Mesenteric fat pad (tissue), 1 donor: ENCODE results near the gene GAS6. TPM values are rescaled to one million over a fixed set of nuclear protein-coding genes. Genes with fewer than 3 reads are reported as not detected.

Experiments used
- DNase-seq: peaks from one replicate; pipeline ENCODE4 v3.0.0-alpha.2; 2020; ENCODE audit warnings: low spot score
- total RNA-seq: library from RNA; stranded (reverse); fragmentation: NEBNext Ultra II Directional; extraction: Animal tissue kit (Norgen Biotek cat#: 25700); gene quantifications from one replicate; pipeline ENCODE4 v1.2.1, GENCODE V29; 2021
- donor health status: DM: yes; HTN: yes; CAD: no.

The GAS6 gene
- total RNA-seq, 1 donor from 2014 or later = 88.6 TPM

DNA sequence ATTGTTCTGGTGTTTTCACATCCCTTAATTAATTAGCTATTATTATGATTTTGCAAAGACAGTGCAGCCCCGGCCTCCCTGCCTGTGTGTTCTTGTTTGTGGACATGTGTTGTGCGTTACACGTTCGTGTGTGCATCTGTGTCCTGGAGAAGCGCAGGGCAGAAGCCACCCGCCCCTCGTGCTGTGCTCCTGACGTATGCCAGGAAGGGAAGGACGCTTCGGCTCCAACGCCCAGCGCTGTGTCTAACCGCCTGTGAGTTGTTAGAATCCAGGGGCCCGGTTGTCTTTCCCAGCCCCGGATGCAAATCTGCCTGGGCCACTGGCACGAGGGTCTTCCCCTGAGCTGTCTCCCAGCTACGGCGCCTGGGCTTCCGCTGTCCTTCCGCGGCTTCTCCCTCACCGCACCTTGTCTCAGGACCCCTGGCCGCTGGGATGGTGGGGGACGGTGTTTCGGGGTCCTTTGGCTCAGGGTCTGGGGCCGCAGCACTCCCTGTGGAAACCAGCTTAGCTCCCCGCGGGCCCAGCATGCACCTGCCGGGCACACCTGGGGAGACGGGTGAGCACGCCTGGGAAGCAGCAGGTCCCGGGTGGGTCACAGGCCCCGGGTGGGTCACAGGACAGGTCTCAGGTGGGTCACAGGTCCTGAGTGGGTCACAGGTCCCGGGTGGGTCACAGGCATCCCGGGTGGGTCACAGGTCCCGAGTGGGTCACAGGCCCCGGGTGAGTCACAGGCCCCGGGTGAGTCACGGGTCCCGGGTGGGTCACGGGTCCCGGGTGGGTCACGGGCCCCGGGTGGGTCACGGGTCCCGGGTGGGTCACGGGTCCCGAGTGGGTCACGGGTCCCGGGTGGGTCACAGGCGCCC, 51.5 kb downstream of the GAS6 start:
- DNase-seq = no peak

DNA sequence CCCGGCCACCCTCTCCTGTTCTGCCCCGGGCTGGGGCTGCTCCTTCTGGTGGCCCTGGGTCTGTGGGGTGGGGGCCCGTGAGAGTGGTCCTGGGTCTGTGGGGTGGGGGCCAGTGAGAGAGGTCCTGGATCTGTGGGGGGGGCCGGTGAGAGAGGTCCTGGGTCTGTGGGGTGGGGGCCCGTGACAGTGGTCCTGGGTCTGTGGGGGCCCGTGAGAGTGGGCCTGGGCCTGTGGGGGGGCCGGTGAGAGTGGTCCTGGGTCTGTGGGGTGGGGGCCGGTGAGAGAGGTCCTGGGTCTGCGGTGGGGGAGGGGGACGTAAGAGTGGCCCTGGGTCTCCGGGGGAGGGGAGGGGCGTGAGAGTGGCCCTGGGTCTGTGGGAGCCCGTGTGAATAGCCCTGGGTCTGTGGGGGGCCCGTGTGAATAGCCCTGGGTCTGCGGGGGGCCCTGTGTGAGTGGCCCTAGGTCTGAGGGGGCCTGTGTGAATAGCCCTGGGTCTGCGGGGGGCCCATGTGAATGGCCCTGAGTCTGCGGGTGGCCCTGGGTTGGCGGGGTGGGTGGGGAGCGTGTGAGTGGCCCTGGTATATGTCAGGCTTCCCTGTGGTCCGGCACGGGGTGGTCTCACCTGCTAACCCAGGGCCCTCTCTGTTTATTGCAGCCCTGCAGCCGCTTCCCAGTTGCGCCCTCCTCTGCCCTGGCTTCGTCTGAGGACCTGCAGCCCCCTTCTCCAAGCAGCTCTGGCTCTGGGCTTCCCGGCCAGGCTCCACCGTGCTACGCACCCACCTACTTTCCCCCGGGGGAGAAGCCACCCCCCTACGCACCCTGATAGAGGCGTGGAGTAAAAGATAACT, 52.6 kb downstream of the GAS6 start:
- DNase-seq = no peak

DNA sequence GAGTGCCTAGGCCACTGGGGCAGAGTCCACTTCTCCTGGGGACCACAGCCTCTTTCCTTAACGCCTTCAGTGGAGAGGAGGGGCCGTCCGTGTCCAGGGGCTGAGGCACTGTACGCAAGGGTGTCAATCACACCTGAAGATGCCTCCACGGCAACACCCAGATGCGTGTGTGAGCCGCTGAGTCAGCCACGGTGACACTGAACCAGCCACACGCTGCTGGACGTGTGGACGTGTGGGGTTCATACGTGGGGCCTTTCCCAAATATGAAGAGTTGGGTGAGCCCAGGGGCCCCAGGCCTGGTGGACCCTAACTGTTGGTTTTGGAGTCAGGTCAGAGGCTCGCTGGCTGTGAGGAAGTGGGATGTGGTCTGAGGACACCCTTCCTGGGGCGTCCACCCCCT, 53.2 kb downstream of the GAS6 start:
- no peak for DNase-seq

DNA sequence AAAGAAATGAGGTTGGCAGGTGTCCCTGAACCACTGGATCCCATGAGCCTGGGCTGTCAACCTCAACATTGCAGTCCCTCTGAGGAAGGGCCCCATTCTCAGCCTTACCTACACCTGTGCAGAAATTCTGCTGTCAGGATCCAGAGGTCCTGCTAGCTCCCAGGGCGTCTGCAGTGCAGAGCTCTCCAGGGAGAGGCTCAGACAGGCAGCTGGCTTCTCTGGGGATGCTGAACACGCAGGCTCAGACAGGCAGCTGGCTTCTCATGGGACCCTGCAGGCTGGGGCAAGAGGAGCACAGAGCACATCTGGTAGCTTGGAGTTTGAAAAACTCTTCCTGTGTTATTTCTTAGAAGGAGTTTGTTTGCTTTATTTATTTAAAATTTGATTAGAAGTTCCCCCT, 53.9 kb downstream of the GAS6 start:
- DNase-seq = no peak

DNA sequence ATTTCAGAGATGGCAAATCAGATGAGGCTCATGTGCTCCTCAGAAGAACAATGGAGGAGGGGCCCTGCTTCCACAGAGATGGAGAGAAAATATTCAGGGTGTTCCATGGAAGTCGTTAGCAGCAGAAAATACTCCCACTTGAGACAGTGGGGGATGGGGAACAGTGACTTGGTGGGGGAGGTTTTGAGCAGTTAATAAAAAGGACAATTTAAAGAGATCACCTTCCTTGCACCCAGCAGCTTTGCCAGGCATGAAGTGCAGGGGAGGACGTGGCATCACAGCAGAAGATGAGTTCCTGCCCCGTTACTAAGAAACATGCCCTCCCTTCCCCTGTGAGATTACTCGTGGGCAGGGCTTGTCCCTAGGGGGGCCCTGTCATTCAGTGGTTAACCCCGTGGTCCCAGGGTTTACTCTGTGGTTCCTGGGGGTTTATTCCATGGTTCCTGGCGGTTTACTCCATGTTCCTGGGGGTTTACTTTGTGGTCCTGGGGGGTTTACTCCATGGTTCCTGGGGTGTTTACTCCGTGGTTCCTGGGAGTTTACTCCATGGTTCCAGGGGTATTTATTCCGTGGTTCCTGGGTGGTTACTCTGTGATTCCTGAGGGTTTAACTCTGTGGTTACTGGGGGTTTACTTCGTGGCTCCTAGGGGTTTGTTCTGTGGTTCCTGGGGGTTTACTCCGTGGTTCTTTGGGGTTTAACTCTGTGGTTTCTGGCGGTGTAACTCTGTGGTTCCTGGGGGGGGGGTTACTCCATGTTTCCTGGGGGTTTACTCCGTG, 55.6 kb downstream of the GAS6 start:
- DNase-seq = no peak

DNA sequence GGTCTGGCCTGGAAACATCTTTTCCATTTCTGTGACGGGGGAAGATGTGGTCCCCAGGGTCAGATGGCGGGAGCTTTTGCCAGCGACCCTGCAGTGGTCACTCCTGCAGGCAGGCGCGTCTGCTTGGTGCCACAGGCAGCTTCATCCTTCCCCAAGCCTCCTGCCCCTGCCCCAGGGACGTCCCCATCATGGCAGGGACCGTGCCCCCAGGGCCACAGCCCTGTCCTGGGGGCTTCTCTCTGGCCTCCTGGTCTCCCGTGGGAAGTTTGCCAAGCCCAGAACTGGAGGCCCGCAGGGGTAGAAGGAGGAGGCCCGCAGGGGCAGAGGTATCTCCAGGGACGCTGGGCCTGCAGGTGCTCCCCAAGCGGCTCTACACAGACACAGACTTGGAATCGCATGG, 57.4 kb downstream of the GAS6 start:
- no peak for DNase-seq

DNA sequence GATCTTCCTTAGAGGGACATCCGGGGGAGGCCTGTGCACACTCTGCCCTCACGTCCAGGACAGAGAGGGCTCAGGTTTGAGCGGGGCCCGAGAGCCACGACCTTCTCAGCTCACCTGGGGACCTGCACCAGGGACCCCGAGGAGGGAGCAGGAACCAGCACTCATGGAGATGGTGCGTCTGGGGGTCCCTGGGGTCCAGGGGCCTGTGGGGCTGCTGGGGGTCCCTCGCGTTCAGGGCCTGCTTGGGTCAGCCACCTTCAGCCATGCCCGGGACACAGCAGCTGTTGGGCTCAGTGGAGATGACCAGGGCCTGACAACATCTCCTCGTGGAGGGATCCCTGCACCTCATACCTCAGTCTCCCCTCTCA, 57.8 kb downstream of the GAS6 start:
- DNase-seq = no peak

DNA sequence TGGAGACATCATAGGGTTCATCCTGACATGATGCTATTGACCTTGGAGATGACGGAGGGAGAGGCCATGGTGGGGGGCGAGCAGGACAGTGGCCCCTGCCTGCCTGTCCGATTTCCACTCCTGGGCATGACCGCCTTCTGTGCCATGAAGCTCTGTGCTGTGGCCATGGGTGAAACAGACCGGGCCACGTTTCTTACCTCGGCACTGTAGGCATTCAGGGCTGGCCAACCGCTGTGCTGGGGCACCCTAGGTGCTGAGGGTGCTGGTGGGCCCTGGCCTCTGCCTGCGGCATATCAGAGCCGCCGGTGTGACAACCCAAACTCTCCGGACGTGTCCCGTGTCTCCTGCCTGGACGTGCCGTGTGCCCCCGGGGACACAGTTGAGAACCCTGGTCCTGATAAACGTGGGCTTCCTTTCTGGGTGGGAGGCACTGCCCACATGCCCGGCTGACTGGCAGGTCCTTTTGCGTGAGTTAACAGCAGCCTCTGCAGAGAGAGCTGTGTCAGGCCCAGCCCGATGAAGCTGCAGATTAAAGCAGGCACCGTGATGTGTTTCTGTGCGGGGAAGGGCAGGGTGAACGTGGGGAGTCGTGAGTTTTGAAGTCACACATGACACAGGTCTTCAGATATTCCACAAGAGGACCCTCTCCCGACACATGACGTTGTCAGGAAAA, 58.3 kb downstream of the GAS6 start:
- DNase-seq = no peak

DNA sequence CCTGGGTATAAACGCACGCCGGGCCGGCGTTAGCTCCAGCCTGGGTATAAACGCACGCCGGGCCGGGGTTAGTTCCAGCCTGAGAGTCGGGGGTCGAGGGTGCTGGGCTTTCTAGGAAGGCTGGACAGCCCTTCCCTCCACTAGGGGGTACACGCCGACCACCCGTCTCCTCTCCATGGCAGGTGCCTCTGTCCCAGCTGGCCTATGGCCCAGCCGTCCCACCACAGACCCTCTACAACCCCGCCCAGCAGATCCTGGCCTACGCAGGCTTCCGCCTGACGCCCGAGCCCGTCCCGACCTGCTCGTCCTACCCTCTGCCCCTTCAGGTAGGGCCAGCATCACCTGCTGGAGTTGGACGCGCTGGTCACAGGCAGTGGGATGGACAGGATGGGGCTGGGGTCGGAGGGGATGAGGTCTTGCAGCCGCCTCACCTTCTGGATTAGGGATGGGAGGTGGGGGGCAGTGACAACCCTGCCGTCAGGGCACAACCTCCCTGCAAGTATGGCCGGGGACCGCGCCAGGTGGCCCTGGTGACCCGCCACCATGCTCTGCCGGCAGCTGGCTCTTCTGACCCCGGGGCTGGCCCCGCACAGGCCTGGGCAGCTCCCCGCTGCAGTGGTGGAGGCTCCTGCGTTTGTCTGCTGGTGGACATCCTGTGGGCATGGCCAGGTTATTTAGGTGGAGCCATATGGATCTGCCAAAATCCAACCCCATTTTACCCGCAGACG, 59.0 kb downstream of the GAS6 start:
- no peak for DNase-seq

DNA sequence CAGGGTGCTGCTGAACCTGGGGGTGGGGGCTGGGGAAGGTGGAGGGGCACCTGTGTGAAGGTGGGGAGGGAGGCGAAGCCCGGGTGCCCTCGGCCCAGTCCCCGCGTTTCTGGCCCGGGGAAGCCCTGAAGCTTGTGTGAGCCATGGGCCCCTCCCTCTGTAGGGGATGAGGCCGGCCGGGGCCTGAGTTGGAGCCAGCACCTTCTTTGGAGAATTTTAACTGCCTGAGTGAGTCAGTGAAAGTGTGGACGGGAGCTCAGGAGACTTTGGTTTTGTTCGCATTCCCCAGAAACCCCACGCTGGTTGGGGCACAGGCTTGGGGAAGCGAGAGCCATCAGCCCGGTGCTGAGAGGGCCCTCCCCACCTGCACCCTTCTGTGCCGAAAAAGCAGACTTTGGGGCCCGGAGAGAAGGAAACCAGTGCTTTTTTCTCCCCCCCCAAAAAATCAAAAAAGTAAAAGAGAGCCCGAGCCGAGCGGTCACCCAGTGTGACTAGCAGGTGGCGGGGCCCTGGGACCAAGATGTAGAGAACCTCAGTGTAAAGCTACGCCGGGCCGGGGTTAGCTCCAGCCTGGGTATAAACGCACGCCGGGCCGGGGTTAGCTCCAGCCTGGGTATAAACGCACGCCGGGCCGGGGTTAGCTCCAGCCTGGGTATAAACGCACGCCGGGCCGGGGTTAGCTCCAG, 59.7 kb downstream of the GAS6 start:
- no peak for DNase-seq

DNA sequence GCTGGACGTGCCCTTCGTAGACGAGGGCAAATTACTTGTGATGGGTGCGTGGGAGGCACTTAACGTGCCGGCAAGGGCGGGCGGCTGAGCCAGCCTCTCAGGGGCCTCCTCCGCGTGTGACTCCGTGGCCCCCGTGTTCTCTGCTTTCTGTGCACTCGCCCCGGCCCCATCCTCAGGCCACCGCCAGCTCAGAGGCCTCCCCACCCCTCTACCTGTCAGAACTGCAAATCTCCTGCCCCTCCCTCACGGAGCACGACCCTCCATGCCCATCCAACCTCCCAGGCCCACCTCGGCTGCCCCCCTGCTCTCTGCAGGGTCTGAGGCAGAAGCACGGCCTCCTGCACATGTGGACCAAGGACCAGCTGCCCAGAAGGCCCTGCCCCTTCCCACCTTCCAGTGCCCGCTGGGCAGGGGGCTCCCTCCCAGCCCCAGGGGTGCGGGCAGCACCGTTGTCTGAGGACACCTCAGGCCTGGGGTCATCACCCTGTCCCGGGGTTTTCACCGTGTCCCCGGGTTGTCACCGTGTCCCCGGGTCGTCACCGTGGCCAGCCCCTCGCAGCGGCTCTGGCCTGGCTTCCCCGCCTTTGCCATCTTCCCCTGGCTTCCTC, 60.4 kb downstream of the GAS6 start:
- no peak for DNase-seq

DNA sequence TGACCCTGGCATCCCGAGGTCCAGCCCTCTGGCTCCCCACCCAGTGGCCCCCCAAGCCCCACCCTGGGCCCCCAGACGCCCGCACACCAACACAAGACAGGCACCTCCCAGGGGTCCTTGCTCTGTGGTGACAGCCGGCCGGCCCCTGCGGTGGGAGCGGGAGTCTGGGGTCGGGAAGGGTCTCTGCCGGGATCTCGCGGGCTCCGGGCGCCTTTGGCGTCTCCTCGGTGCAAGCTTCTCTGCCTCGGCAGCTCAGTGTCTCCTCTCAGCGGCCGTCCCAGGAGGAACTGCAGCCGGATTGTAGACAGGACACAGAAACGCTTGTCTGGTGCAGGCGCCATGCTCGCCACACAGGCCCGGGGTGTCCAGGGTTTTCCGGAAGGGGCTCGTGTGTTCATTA, 61.1 kb downstream of the GAS6 start:
- DNase-seq = no peak

DNA sequence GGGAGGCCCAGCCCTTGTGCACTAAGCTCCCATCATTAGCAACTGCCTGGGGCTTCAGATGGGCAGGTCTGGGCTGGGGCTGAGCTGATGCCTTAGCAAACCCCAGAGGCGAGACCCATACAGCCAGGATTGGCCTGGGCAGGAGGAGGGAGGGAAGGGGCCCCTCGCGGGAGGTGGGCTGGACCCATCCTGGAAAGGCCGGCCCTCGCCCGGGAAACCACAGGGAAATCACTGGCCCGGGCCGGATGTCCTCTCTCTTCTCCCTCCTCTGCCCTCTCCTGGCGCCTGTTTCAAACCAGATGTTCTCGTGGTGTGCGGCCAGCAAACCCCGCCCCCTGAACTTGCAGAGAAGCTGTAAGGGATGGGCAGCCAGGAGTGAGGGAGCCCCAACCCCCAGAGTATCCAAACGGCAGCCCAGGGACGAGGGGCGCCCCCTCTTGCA, 61.8 kb downstream of the GAS6 start:
- no peak for DNase-seq

DNA sequence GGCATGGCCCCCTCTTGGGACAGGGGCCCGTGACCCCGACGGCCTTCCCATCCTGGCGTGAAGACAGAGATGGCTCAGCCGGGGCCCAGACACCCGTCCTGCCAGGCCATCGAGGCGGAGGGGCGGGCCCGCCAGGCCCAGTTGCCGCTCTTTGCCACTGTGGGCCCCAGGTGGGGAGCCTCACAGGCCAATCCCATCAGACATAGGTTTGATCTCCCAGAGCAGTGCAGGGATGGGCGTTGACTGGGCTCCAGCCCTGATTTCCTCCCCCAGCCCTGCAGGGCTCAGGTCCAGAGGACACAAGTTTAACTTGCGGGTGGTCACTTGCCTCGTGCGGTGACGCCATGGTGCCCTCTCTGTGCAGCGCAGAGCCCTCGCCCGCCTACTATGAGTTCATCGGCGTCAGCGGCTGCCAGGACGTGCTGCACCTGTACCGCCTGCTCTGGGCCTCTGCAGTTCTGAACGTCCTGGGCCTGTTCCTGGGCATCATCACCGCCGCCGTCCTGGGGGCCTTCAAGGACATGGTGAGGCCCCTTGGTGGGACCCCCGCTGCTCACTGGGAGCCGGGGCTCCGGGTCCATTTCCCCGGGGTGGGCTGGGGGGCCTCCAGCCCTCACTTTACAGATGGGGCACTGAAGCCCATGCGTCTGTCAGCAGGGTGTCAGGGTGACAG, 62.5 kb downstream of the GAS6 start:
- no peak for DNase-seq

DNA sequence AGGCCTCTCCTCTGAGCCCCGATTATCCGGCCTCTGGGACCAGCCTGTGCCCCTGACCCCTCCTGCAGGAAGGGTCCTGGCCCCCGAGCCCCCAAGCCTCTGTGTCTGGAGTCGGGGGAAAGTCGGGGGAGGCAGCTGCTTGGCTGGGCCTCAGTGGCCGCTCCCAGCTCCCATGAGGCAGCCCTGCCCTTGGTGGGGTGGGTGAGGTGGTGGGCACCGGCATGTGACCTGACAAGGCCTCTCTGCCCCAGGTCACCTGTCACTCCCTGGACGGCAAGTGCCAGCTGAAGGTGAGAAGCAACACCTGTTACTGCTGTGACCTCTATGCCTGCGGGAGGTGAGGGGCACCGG, 63.3 kb downstream of the GAS6 start:
- DNase-seq = no peak

DNA sequence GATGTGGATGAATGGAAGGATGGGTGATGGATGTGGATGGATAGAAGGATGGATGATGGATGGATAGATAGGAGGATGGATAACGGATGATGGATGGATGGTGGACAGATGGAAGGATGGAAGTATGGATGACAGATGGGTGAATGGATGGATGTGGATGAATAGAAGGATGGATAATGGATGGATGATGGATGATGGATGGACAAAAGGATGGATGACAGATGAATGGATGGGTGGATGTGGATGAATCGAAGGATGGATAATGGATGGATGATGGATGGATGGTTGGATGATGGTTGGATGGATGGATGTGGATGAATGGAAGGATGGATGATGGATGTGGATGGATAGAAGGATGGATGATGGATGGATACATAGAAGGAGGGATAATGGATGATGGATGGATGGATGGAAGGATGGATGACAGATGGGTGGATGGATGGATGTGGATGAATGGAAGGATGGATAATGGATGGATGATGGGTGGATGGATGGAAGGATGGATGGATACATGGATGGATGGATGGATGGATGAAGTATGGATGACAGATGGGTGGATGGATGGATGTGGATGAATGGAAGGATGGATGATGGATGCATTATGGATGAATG, 65.6 kb downstream of the GAS6 start:
- no peak for DNase-seq

DNA sequence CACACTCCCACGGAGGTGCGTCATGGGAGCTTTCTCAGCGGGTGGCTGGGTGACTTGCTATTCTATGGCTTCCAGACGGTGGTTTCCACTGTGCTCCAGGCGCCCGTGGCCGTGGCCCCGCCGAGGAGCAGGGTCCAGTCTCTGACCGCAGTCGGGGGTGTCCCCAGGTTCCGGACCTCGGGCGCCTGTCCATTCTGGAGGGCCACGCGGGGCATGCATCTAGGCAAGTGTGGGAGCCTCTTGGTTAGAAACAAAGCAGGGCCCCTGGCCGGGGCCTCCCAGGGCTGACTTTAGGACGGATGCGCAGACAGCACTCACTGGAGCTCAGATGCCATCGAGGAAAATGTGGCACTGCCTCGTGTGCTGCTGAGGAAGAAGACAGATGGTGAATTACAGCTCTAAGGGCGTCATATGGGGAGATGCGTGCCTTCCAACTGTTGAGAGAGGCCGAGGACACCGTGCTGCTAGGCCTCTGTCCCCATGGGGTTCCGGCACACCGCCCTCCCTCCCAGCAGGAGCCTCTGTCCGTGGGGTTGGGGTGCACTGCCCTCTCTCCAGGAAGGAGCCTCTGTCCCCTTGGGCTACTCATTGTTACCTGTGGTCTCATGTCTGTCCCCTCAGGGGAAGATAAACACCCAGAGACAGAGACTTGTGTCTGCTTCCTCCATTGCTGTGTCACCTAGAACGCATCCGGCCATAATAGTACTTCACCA, 66.8 kb downstream of the GAS6 start:
- peak; percentile 89 for DNase-seq
